ENCODE data around the gene SAE1.

The SAE1 gene

GRCh38 chr19:47227352-47228167 is 96.9 kb downstream of the SAE1 start:
- peak overlapping the region; percentile 100 for H3K4me3 ChIP-seq (ENCODE audit: low read length)
- no peak; the same call in 1 of the 2 replicates for TF ChIP-seq CTCF (conservative IDR thresholded peaks at IDR 0.05; ENCODE audit: low read length)
- DNase-seq (ENCODE audit: low read depth): peak; percentile 97

- TF ChIP-seq CTCF (conservative IDR thresholded peaks at IDR 0.05; ENCODE audit: low read length): no peak
- peak overlapping the region; percentile 100 for H3K4me3 ChIP-seq (ENCODE audit: low read length)
- DNase-seq (ENCODE audit: low read depth): peak; percentile 48
These were observed 97.7 kb downstream of the SAE1 start for GRCh38 chr19:47228168-47228936.

DNA sequence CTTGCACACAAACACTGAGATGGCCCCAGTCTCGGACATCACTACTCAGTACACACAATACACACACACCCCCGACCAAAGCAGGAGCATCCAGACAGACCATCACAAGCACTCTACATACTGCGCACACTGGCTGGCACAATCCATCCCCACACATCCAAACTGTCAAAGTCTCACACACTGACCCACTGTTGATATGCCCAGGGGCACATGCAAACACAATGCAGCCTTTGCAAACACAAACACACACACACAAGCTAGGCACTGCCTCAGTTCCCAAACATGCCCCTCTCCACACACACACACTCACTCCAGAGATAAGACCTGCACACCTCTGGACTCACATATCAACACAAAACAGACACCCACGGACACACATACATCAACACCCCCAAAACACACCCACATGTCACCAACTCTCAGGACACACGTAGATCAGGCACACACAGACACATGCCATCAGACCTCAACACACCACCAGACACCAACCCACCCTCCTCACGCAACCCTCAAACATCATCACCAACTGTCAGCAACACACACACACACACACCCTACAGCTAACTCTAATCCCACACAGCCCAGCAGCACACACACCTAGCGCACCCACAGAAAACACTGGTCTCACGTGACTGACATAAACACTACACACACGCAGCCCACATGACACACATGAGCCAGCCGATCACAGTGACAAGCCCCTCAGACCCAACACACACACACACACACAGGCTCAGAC is 98.5 kb downstream of the SAE1 start:
- TF ChIP-seq CTCF (conservative IDR thresholded peaks at IDR 0.05; ENCODE audit: low read length): no peak
- peak overlapping the region; percentile 100 for H3K4me3 ChIP-seq (ENCODE audit: low read length)
- peak; percentile 57 for DNase-seq (ENCODE audit: low read depth)

DNA sequence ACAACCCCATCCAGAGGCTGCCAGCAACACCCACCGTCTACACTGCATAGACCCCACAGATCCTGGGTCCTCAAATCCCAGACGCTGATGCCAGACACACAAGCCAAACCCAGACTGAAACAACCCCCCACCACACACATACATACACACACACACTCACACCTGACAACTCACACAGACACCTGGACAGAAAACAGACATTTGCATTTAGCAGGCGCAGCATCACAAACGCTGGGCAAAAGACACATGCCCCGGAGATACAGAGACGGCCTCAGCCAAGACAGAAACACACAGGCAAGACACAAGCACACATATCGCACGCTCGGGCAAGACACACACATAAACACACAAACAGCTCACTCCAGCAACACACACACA is 99.0 kb downstream of the SAE1 start:
- DNase-seq (ENCODE audit: low read depth): peak; percentile 35
- peak overlapping the region; percentile 100 for H3K4me3 ChIP-seq (ENCODE audit: low read length)
- TF ChIP-seq CTCF (conservative IDR thresholded peaks at IDR 0.05; ENCODE audit: low read length): no peak

DNA sequence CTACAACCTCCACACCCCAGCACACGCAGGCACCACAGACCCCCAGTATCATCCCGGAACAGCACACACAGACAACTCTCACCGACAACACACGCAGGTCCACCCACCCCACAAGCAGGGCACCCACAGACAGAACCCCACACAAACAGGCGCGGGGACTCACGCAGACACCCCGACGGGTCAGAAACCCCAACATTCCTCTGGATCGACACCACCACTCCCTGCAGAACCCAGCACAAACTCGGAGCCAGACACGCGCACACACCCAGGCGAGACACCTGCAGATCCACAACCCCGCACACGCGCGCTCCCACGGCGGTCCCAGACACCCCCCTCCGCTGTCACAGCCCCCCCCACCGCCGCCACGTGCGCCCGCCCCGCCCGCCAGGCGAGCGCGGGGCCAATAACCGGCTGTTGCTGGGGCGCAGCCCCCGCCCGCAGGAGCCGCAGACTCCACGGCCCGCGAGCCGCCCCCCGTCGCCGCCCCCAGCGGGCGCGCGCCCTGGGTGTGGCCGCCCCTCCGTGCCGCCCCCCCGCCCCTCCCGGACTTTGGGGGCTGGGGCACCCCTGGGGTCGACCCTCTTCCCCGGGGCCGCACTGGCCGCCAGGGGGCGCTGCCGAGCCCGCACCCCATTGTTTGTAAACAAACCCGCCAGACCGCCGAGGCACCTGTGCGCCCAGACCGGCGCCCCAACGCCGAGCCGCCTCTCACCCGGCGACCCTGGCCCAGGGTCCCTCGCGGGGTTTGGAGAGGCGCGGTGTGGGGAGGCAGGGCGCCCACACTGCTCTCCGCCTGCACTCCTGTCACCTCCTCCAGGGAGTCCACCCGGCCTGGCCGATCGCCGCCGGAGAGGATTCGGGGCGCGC is 99.7 kb downstream of the SAE1 start:
- H3K4me3 ChIP-seq (ENCODE audit: low read length): peak overlapping the region; percentile 100
- TF ChIP-seq CTCF (conservative IDR thresholded peaks at IDR 0.05; ENCODE audit: low read length): peak; percentile 47
- DNase-seq (ENCODE audit: low read depth): peak; percentile 59

- H3K4me3 ChIP-seq (ENCODE audit: low read length): peak within 1 kb of the TSS; percentile 100
- DNase-seq (ENCODE audit: low read depth): no peak
- TF ChIP-seq CTCF (conservative IDR thresholded peaks at IDR 0.05; ENCODE audit: low read length): no peak
These were observed 100.2 kb downstream of the SAE1 start, which contains the start of gene BBC3 for GRCh38 chr19:47230921-47231214. Gene BBC3 (minus strand): TSS chr19:47231199. CDS start chr19:47228431, 2,768 bp downstream.

Data from AG10803 (cell line).